NCI-H128 (cell line): ENCODE measurements around the gene DHRS3.
A peak's percentile ranks its signal among the peaks of the same experiment; 100 is the strongest.
"Not testable (repeated sequence)": the region's sequence is repeated elsewhere in the genome, so short reads cannot be mapped to it uniquely, and the experiment has no call there.

Source experiments
- DNase-seq: peaks from one replicate; lab custom pipeline; 2025; ENCODE audit not compliant: unreplicated experiment; lab: John Stamatoyannopoulos, UW

The DHRS3 gene, protein sequence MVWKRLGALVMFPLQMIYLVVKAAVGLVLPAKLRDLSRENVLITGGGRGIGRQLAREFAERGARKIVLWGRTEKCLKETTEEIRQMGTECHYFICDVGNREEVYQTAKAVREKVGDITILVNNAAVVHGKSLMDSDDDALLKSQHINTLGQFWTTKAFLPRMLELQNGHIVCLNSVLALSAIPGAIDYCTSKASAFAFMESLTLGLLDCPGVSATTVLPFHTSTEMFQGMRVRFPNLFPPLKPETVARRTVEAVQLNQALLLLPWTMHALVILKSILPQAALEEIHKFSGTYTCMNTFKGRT

DNA sequence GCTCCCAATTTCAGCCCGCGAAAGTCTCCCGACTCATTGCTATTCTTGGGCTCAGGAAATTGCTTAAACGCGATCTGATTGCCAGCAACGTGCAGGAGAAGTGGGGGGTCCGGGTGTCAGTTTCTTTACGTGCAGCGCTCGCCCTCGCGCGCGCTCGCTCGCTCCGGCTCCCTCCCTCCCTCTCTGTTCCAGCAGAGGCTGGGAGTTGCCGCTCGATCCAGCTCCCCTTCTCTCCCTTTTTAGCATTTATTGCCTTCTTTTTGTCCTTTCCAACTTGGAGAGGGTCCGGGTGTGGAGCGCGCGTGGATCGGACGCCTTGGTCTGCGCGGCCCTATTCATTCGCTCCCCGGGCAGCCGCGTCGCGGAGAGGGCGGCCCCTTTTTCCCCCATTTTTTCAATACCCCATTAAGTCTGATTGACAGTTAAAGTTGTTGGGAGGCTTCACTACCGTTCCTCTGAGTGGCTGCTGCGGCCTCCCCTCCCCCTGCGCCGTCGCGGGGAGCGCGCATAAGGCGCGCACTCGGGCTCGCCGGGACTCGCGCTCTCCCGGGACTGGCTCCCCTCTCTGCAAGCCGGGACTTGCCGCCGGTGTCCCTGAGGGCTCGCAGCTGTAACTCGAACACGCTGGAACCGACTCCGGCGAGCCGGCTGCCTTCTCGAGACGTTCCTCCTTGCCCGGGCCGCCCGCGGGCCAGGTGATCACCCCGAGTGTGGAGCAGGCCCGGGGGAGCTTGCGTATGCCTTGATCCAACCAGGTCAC lies at the start of gene DHRS3:
TSS of gene DHRS3 (minus strand) at position 310 of the 760 bp plus-strand sequence. CDS start 862 bp downstream, outside the sequence.
- DNase-seq, result peak; percentile 75

DNA sequence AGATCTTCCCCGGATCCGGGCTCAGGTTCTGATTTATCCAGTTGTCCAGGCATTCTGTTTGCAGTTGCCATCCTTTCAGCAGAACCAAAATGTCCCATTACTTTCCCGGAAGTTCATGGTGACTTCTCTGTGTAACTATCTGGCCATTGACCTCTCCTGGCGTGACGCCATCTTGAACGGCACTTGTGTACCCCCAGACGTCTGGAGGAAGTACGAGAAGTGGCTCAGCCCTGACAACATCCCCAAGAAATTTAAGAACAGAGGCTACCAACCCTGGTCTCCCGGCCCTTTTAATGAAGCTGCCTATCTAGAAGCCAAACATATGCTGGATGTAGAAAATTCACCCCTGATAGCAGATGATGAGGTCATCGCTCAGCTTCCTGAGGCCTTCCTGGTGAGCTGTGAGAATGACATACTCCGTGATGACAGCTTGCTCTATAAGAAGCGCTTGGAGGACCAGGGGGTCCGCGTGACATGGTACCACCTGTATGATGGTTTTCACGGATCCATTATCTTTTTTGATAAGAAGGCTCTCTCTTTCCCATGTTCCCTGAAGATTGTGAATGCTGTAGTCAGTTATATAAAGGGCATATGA lies 48.2 kb upstream of the DHRS3 start:
- DNase-seq, result no peak

DNA sequence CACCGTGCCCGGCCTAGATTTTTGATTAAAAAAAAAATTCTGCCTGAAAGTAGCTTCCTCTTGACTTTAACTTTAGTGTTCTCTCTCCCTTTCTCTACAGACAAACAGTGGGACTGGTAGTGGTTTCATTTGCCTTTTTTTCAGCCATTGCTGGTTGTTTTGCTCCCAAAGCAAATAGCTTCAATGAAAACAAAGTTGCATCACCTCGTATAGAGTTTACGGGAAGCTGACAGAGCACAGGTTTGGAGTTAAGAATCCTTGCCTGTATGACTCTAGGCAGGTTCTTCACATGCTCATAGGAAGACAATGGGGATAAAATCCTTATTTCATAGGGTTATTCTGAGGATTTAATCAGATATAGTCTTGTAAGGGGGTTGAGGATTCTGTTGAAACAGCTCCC lies 47.5 kb upstream of the DHRS3 start:
- no peak for DNase-seq

DNA sequence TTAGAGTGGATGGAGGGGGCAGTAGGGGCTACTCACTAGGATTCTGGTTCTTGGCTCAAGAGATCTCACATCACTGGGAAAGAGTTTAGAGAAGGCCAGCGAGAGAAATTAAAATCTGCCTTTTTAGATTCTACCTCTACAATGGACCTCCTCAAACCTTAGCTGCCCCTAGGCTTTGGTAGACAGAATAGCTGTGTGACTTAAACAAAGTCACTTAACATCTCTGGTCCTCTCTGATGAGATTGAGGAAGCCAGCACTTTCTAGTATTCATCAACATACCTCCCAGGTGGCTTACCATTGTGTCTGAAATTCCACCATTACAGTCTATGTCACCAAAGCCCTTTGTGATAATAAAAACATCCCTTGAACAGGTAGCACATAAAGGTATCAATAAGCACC lies 44.5 kb upstream of the DHRS3 start:
- no peak for DNase-seq

DNA sequence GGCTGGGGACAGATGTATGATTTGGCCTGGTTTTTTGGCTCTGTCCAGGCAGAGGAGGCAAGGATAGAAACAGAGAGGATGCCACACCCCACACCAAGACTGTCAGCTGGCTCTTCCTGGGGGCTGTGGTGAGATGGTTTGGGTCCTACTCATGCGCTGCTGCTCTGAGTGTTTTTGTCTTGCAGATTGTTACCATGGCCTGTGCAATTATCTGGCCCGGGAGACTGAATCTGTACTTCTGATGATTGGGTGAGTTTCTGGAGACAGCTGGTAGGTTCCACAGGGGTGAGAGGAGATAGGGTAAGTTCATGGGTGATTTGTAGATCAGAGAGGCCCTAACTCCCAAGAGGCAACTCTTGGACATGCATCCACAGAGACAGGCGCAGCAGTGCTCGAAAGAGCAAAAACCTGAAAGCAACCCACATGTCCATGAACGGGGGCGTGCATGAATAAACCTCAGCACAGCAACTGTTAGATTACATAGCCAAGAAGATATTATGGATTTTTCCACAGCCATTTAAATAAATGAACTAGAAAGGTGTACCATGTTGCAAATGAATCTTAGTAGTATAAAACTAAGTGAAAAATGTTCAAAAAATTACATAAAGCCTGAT lies 43.7 kb upstream of the DHRS3 start:
- no peak for DNase-seq

DNA sequence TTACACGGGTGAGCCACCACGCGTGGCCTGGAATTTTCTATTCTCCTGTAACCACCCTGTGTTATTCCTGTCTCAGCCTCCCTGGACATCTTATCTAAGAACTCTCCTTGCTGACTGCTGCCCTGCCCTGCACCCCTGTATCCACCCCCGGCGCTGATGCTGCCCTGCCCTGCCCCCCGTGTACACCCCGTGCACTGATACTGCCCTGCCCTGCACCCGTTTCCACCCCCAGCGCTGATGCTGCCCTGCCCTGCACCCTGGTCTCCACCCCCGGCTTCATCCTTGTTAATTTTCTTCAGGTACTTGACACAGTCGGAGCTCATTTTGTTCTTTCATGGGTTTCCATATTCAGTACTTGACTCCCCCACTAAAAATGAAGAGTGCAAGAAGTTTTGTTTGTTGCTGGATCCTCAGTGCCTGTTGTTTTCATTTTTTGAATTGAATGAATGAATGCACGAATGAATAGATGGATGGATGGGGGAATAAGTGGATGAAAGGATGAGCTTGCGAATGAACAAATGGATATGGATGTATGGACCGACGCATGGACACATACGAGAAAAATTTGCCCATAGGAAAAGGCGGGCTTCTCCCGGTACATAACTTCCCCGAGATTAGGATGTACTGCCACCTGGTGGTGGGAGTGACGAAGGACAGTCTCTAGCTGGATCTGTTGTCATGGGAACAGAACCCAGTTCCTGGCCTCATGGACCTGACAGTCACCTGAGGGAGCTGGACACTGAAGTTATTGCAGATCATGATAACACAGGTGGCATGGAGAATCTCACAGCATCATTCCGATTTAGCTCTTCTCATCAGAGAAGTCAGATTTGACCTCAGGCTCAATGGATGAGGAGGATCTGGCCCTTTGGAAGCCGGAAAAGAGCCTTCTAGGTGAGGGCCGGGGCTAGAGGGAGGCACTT lies 40.8 kb upstream of the DHRS3 start:
- DNase-seq, result peak; percentile 89

DNA sequence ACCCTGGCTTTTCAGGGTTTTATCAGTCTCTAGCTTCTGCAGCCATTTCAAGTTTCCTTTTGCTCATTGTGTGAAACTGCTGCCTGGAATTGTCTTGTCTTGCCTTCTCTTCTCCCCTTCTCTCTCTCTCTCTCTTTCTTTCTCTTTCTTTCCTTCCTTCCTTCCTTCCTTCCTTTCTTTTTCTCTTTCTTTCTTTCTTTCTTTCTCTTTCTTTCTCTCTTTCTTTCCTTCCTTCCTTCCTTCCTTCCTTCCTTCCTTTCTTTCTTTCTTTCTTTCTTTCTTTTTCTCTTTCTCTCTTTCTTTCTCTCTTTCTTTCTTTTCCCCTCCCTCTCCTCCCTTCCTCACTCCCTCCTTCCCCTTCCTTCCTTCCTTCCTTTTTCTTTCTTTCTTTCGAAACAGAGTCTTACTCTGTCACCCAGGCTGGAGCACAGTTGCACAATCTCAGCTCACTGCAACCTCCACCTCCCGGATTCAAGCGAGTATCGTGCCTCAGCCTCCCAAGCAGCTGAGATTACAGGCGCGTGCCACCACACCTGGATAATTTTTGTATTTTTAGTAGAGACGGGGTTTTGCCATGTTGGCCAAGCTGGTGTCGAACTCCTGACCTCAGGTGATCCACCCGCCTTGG lies 40.0 kb upstream of the DHRS3 start:
- not testable (repeated sequence) for DNase-seq

DNA sequence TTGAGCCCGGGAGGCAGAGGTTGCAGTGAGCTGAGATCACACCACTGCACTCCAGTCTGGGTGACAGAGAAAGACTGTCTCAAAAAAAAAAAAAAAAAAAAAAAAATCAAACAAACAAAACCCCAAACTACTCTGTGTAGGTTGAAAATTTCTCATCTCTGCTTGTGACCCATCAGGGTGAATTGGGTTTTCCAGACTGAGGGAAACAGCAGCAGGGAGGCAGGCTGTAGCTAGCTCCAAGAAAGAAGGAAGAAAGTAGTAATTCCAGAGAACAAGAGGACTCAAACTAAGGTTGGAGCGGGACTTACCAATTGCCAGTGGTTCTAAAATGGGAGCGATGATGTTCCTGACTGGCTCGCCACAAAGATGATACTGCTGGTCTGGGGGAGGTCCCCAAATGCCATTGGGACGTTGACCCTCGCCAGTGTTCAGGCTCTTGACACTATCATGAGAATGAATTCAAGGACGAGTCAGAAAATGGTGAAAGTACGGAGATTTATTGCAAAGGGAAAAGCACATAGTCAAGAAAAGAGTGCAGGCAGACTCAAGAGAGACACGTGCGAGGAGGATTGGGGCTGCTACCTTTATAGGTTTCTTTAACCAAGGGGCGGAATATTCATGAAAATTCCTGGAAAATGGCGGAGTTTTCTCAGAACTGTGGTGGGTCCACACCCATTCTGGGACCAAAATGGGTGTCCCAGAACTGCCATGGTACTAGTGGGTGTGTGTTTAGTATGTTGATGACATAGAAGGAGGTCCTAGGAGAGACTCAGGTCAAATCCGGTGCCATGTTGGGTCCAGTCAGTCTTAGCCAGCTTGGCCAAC lies 39.3 kb upstream of the DHRS3 start:
- no peak for DNase-seq

DNA sequence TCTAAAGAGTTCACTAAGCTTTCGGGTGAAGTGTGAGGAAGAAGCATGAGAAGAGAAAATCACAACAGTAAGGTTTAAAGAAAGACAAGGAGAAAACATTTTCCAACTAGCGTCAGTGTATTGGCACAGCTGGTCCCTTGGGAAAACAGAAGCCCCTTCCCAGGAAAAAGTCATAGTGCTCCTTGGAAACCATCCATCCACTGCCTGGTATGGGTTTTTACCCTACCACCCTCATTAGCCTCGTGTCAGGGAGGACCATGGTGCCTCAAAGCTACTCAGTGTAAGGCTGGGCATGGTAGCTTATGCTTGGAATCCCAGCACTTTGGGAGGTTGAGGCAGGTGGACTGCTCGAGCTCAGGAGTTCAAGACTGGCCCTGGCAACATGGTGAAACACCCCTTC lies 38.6 kb upstream of the DHRS3 start:
- no peak for DNase-seq

DNA sequence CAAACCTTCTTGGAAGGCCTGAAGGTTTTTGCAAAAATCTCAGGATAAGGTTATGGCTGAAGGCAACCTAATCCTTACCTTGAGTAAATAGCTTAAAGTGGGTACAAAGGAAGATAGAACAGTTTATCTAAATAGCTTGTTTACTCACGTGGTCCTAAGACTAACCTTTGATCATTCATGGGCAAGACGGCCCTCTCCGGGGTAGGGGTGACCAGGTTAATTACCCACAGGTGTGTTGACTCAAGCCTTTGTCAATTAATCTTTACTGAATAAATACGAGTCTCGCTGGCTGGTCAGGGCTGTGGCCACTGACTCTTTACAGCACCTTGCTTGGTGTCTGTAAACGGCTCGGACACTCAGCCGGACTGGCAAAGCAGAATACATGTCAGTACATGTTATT lies 36.6 kb upstream of the DHRS3 start:
- DNase-seq, result no peak

DNA sequence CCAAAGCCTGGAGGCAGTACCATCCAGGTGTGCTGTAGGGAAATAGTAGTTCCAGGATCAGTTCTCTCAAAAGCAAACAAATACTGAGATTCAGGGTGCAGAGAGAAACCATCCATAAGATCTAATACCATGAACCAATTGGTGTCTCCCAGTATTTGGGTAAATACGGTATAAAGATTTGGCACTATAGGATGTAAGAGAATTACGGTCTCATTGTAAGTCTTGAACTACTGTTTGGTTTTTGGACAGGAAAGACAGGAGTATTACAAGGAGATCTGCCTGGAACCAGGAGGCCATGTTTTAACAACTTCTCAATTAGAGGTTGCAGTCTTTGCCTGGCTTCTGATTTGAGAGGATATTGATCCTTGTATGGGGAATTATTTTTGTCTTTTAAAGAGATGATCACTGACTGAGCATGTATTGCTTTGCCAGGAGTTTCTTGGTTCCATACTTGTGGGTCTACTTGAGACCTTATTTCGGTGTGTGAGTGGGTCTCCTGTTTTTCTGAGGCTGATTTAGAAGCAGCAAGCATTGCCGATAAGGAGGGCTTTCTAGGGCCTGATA lies 36.1 kb upstream of the DHRS3 start:
- no peak for DNase-seq

DNA sequence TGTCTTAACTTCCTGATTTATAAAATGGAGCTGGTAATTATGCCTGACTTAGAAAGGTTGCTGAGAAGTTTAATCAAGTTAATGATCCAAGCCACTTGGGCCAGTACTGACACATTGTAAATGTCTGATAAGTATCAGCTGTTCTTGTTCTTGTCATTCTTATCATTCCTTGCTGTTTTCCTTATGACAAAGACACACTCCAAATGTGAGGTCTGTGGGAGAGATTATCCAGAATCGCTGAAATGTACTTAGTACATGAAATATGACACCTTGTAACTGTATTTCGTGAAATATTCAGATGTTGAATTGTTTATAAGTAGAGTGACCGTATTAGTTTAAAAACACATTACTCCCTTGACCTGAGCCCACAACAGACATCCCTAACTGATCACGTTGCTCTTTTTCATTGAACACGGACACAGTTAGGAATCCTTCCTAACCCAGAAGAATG lies 32.0 kb upstream of the DHRS3 start:
- no peak for DNase-seq

DNA sequence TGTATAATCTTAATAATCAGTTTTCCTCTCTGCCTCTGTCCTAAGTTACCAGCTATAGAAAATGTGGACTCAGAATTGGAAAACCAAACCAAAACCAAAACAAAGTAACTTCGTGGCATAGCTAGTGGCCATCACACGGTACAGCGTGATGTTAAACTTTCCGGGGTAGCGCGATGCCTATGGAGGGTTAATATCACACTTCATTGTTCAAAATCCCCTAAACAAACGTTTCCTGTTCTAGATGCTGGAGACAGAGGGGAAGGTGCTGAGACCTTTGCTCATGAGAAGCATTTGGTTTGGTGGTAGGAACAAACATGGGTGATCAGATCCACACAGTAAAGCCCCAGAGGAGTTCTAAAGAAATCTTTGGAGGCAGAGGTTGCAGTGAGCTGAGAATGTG lies 30.7 kb upstream of the DHRS3 start:
- no peak for DNase-seq

DNA sequence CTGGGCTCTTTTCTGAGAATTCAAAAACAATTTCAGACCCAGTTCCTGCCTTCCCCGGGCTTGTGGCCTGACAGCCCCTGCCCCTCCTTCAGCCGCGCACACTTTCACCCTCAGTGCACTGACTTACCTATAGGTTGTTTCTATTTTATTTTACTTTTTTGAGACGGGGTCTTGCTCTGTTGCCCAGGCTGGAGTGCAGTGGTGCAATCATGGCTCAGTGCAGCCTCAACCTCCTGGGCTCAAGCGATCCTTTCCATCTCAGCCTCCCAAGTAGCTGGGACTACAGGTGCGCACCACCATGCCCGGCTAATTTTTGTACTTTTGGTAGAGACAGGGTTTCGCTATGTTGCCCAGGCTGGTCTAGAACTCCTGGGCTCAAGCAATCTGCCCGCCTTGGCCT lies 27.4 kb upstream of the DHRS3 start:
- DNase-seq, result not testable (repeated sequence)

DNA sequence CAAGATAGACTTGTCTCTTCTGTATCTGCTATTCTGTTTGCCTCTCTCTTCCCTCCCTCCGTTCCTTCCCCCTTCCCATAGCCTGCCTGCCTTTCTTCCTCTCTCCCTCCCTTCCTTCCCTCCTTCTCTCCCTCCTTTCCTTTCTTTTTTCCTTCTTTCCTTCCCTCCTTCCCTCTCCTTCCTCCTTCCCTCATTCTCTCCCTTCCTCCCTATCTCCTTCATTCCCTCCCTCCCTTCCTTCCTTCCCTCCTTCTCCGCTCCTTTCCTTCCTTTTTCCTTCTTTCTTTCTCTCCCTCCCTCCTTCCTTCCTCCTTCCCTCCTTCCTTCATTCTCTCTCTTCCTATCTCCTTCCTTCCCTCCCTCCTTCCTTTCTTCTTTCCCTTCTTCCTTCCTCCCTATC lies 26.8 kb upstream of the DHRS3 start:
- no peak for DNase-seq

DNA sequence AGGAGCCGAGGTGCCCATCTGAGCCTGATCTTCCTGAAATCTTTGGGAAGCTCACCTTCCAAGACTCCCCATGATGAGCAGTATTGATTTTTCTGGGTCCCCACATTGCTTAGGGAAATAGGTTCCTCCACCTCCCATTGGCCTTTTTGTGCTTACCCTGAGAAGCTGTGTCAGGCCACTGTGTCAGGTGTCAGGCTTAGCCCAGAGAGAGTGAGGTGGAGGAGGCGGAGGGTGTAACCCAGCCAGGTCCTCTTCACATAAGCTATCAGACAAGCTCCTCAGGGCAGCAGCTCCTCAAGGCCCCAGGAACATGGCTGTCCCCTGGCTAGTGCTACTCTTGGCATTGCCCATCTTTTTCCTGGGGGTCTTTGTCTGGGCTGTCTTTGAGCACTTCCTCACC lies 26.2 kb upstream of the DHRS3 start:
- no peak for DNase-seq

DNA sequence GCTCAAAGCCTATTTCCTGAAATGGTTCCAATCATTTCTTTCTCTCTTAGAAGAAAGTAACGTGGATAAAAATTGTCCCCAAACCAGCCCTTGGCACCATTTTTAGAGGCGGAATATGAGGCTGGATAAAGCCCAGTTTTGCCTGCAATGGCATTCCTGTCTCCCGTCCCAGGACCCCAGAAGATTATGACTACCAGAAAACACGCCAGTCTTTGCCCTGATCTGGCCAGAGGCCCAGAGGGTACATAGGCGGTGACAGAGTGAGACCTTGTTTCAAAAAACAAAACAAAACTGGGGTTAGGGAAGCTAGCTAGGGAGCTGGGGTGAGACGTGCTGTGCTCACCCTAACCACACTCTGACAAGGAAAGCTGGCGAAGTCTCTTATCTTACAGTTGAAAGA lies 25.8 kb upstream of the DHRS3 start, which contains the start of gene AADACL4:
TSS of gene AADACL4 (plus strand) at position 301 of the 400 bp plus-strand sequence. CDS start 462 bp downstream, outside the sequence.
- no peak for DNase-seq

DNA sequence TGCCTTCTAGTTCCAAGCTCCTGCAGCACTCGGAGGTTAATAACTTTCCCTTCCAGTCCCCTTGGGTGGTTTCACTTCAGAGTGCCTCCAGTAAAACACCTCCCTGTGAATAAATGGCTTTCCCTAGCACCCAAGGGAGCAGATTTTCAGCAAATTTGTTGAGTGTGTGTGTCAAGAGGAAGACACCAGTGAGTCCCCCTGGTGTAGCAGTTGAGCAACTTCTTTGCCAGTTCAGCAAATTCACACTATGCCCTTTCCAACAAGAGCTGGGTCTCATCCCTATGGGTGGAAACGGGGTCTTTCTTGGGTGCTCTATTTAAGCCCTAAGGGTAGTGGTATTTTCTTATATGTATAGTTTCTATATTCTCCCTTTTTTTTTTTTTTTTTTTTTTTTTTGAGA lies 25.1 kb upstream of the DHRS3 start:
- no peak for DNase-seq

DNA sequence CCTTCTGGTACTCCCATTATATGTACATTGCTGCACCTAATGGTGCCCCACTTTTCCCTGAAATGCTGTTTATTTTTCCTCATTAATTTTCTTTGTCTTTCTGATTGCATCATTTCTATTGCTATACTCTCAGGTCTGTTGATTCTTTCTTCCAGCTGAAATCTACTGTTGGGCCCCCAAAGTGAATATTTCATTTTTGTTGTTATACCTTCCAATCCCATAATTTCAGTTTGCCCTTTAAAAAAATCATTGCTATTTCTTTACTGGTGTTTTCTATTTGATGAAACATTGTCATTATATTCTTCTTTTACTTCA lies 22.9 kb upstream of the DHRS3 start:
- no peak for DNase-seq
